ENCODE results near the gene CDKN1B. TPM values are rescaled to one million over a fixed set of nuclear protein-coding genes. Genes with fewer than 3 reads are reported as not detected.

Gene CDKN1B
- total and polyA plus RNA-seq, 2 donors from 2014 or later, result 27.9 to 52.3 TPM

DNA sequence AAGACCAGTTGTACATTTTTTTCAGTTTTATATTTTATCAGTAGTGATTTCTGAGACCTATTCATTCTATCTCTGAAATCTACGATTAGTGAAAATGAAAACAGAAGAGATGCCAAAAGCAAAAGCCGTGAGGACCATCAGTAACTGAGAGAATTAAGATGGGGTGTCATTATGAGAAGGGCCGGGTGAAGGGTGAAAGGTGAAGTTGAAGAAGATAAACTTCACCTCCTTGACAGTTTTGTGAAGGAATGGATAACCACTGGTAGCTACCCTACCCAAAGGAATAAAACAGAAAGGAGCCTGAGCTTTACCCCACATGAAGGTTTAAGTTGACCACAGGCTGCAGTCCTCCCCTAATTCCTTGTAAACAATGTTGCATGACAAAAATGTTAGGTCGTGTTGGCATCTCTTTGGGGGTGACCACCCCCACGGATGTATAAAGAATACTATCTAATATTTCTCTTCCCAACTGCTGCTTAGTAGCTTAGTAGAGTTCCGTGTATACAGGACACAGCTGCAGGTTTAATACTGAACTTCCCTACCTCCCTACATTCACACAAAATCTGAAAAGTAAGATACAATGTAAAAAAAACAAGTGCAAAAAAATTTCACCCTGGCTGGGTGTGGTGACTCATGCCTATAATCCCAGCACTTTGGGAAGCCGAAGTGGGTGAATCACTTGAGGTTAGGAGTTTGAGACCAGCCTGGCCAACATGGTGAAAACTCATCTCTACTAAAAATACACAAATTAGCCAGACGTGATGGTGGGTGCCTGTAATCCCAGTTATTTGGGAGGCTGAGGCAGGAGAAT, 45.1 kb upstream of the CDKN1B start:
- H3K9ac ChIP-seq (ENCODE audit: low read length in 3 of 3), result no peak overlapping the region
- H3K4me1 ChIP-seq (ENCODE audit: control insufficient read depth in 2 of 3, insufficient read depth in 2 of 3, low read depth in 1 of 3, low read length in 3 of 3), result no peaks in the 10 kb centered on the region
- intact Hi-C loops (cut with DNase I), result no loop called here
- no peaks in the 10 kb centered on the region for H3K36me3 ChIP-seq (ENCODE audit: control insufficient read depth in 2 of 3, insufficient read depth in 3 of 3, low read length in 3 of 3)
- H3K4me3 ChIP-seq (ENCODE audit: low read length in 3 of 3), result no peak overlapping the region
- DNase-seq, result no peak
- no peaks in the 10 kb centered on the region for H3K27me3 ChIP-seq (ENCODE audit: control insufficient read depth, insufficient read depth, low read length)
- no peak for FAIRE-seq
- TF ChIP-seq, protein P1, sequence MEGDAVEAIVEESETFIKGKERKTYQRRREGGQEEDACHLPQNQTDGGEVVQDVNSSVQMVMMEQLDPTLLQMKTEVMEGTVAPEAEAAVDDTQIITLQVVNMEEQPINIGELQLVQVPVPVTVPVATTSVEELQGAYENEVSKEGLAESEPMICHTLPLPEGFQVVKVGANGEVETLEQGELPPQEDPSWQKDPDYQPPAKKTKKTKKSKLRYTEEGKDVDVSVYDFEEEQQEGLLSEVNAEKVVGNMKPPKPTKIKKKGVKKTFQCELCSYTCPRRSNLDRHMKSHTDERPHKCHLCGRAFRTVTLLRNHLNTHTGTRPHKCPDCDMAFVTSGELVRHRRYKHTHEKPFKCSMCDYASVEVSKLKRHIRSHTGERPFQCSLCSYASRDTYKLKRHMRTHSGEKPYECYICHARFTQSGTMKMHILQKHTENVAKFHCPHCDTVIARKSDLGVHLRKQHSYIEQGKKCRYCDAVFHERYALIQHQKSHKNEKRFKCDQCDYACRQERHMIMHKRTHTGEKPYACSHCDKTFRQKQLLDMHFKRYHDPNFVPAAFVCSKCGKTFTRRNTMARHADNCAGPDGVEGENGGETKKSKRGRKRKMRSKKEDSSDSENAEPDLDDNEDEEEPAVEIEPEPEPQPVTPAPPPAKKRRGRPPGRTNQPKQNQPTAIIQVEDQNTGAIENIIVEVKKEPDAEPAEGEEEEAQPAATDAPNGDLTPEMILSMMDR (IDR thresholded peaks at IDR 0.05; ENCODE audit: borderline replicate concordance, extremely low read depth, insufficient read depth), result no peak
- H3K9me3 ChIP-seq (ENCODE audit: control insufficient read depth in 2 of 3, insufficient read depth in 1 of 3, low read length in 3 of 3), result no peaks in the 10 kb centered on the region
- no peak overlapping the region for H3K27ac ChIP-seq (ENCODE audit: low read depth in 2 of 2, low read length in 2 of 2)

DNA sequence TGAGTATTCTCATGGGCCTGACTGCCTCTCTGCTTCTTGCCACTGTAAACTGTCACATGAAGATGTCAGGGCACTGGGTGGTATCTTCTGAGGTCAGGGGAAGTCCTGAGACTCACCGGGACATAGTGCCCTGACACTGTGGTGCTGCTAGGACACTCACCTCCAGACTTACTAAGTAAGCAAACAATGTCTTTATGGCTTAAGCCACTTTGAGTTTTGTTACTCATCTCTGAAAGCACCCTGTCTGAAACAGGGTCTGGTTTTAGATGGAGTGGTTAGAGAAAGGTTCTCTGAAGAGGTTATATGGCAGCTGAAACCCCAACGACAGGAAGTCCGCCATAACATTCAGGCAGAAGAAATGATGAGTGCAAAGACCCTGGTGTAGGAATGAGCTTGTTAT, 43.9 kb upstream of the CDKN1B start:
- no peaks in the 10 kb centered on the region for H3K9me3 ChIP-seq (ENCODE audit: control insufficient read depth in 2 of 3, insufficient read depth in 1 of 3, low read length in 3 of 3)
- FAIRE-seq (no peak), DNase-seq (no peak)
- no peak overlapping the region for H3K9ac ChIP-seq (ENCODE audit: low read length in 3 of 3)
- TF ChIP-seq, protein P1 (IDR thresholded peaks at IDR 0.05; ENCODE audit: borderline replicate concordance, extremely low read depth, insufficient read depth), result no peak
- H3K27ac ChIP-seq (ENCODE audit: low read depth in 2 of 2, low read length in 2 of 2), result no peak overlapping the region
- H3K36me3 ChIP-seq (ENCODE audit: control insufficient read depth in 2 of 3, insufficient read depth in 3 of 3, low read length in 3 of 3), result no peaks in the 10 kb centered on the region
- H3K27me3 ChIP-seq (ENCODE audit: control insufficient read depth, insufficient read depth, low read length), result no peaks in the 10 kb centered on the region
- H3K4me1 ChIP-seq (ENCODE audit: control insufficient read depth in 2 of 3, insufficient read depth in 2 of 3, low read depth in 1 of 3, low read length in 3 of 3), result no peaks in the 10 kb centered on the region
- no peak overlapping the region for H3K4me3 ChIP-seq (ENCODE audit: low read length in 3 of 3)
- intact Hi-C loops (cut with DNase I), result no loop called here

DNA sequence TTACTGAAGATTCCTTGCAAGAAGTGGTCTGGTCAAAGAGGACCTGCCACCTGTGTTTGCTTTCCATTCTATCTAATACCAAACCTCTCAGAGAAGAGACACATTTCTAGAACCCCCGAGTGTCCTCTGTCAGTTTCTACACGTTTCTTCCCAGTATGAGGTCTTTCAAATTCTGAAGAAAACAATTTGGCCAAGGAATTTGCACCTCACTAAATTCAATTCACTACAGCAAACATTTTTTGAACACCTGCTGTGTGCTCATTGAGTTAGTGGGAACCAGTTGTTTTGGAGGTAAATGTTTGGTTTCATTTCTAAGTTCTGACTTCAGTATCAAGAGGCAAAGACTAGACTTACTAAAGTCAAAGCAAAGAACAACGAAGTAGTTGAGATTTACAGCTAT, 40.6 kb upstream of the CDKN1B start:
- no peak for FAIRE-seq
- intact Hi-C loops (cut with DNase I), result no loop called here
- no peaks in the 10 kb centered on the region for H3K36me3 ChIP-seq (ENCODE audit: control insufficient read depth in 2 of 3, insufficient read depth in 3 of 3, low read length in 3 of 3)
- H3K9ac ChIP-seq (ENCODE audit: low read length in 3 of 3), result no peak overlapping the region
- no peaks in the 10 kb centered on the region for H3K27me3 ChIP-seq (ENCODE audit: control insufficient read depth, insufficient read depth, low read length)
- H3K4me3 ChIP-seq (ENCODE audit: low read length in 3 of 3), result no peak overlapping the region
- no peaks in the 10 kb centered on the region for H3K9me3 ChIP-seq (ENCODE audit: control insufficient read depth in 2 of 3, insufficient read depth in 1 of 3, low read length in 3 of 3)
- no peak for DNase-seq
- H3K27ac ChIP-seq (ENCODE audit: low read depth in 2 of 2, low read length in 2 of 2), result no peak overlapping the region
- H3K4me1 ChIP-seq (ENCODE audit: control insufficient read depth in 2 of 3, insufficient read depth in 2 of 3, low read depth in 1 of 3, low read length in 3 of 3), result no peaks in the 10 kb centered on the region
- TF ChIP-seq, protein P1 (IDR thresholded peaks at IDR 0.05; ENCODE audit: borderline replicate concordance, extremely low read depth, insufficient read depth), result no peak
